ENCODE data around the gene AMMECR1L. TPM values are rescaled to one million over a fixed set of nuclear protein-coding genes. Genes with fewer than 3 reads are reported as not detected.
A peak's percentile ranks its signal among the peaks of the same experiment; 100 is the strongest.
"Not testable (repeated sequence)": the region's sequence is repeated elsewhere in the genome, so short reads cannot be mapped to it uniquely, and the experiment has no call there.

The AMMECR1L gene
- total and polyA plus RNA-seq, 11 donors = 4.0 to 12.7 (median 10.2) TPM

- no peaks in the 10 kb centered on the region for H3K36me3 ChIP-seq
- intact Hi-C loops (cut with DNase I) = loop anchor here in 1 of 10 donors (5.0 kb wide), 1 partner anchor 60 kb away; no protein-coding TSS in a partner anchor
- ATAC-seq (no peak), DNase-seq (no peak)
- H3K4me3 ChIP-seq = no peak overlapping the region
- no peaks in the 10 kb centered on the region for H3K9me3 ChIP-seq
- H3K4me1 ChIP-seq = peaks cover 0 to 17% (median 13%) of the 10 kb centered on the region in 12 donors
- no peak overlapping the region for H3K27ac ChIP-seq
- TF ChIP-seq POLR2A (IDR thresholded peaks at IDR 0.05) (no peak), CTCF (IDR thresholded peaks at IDR 0.05) (no peak)
- WGBS, 4 donors = 51 to 62% (median 53%) methylated on average over 5 of the region's 5 CpGs
- H3K27me3 ChIP-seq = no peaks in the 10 kb centered on the region
Measured at GRCh38 chr2:127891811-127892210, 6.1 kb upstream of the AMMECR1L start.

- not testable (repeated sequence) for H3K36me3 ChIP-seq, H3K27me3 ChIP-seq, H3K9me3 ChIP-seq, H3K27ac ChIP-seq, H3K4me3 ChIP-seq, DNase-seq, ATAC-seq
- peaks cover 0 to 17% (median 13%) of the 10 kb centered on the region in 12 donors for H3K4me1 ChIP-seq
- intact Hi-C loops (cut with DNase I) = loop anchor here in 1 of 10 donors (5.0 kb wide), 1 partner anchor 62 kb away; no protein-coding TSS in a partner anchor
- 89 to 97% (median 97%) methylated on average over 7 of the region's 7 CpGs for WGBS, 4 donors
Measured at GRCh38 chr2:127890756-127891155, 5.0 kb upstream of the AMMECR1L start.

GRCh38 chr2:127888772-127889171, 3.0 kb upstream of the AMMECR1L start:
- no peak overlapping the region for H3K27ac ChIP-seq
- H3K4me1 ChIP-seq = peaks cover 0 to 27% (median 23%) of the 10 kb centered on the region in 12 donors
- no peaks in the 10 kb centered on the region for H3K27me3 ChIP-seq
- H3K36me3 ChIP-seq = peaks cover 0 to 4% (median 0%) of the 10 kb centered on the region in 9 donors
- ATAC-seq (no peak), DNase-seq (no peak)
- no peak overlapping the region for H3K4me3 ChIP-seq
- no peaks in the 10 kb centered on the region for H3K9me3 ChIP-seq
- intact Hi-C loops (cut with DNase I) = loop anchor here in 6 of 10 donors (2.0 to 10.0 kb wide), 4 partner anchors 136 to 206 kb away; partner anchors contain the start of genes SAP130 (in 4 of the 6) and UGGT1 (in 4 of the 6)
- TF ChIP-seq POLR2A (IDR thresholded peaks at IDR 0.05) (no peak), CTCF (IDR thresholded peaks at IDR 0.05) (no peak)
- WGBS, 4 donors = 93 to 99% (median 95%) methylated on average over 1 of the region's 1 CpG

GRCh38 chr2:127887776-127888130, 2.0 kb upstream of the AMMECR1L start:
- peaks cover 0 to 14% (median 8%) of the 10 kb centered on the region in 9 donors for H3K36me3 ChIP-seq
- H3K4me1 ChIP-seq = peaks cover 0 to 37% (median 29%) of the 10 kb centered on the region in 12 donors
- peak overlapping the region in 8 of 12 donors; percentile 69 to 90 (median 74) for H3K4me3 ChIP-seq
- DNase-seq (no peak), ATAC-seq (no peak)
- intact Hi-C loops (cut with DNase I) = loop anchor here in 6 of 10 donors (2.0 to 10.0 kb wide), 5 partner anchors 137 to 207 kb away; partner anchors contain the start of genes SAP130 (in 4 of the 6) and UGGT1 (in 4 of the 6)
- H3K27ac ChIP-seq = peak overlapping the region in 11 of 12 donors; percentile 58 to 94 (median 91)
- TF ChIP-seq POLR2A (IDR thresholded peaks at IDR 0.05) (no peak), CTCF (IDR thresholded peaks at IDR 0.05) (no peak)
- H3K9me3 ChIP-seq = no peaks in the 10 kb centered on the region
- WGBS, 4 donors = 13 to 33% (median 24%) methylated on average over 1 of the region's 1 CpG
- H3K27me3 ChIP-seq = no peaks in the 10 kb centered on the region
